OCI-LY7 (cell line): ENCODE data around the gene TMPRSS7. TPM values are rescaled to one million over a fixed set of nuclear protein-coding genes. Genes with fewer than 3 reads are reported as not detected.

Experiments
- BruUV-seq: library from RNA; stranded (reverse); fragments of 400-500 nt; replicated peaks from 2 replicates; lab custom pipeline; 2021; lab: Mats Ljungman, UMichigan
- CTCF ChIA-PET: fragments of 300-600 bp; sonication (Branson Sonifier 250); formaldehyde crosslinking; loops from one replicate; lab custom pipeline; 2022; ENCODE audit warnings: antibody characterized with exemption; ENCODE audit not compliant: unreplicated experiment; lab: Charles Lee
- POLR2A ChIA-PET: fragments of 300-600 bp; sonication (Branson Sonifier 250); formaldehyde crosslinking; loops from one replicate; lab custom pipeline; 2022; ENCODE audit warnings: antibody characterized with exemption; lab: Charles Lee
- DNase-seq: peaks from one replicate; pipeline ENCODE4 v3.0.0-alpha.2; 2015; ENCODE audit warnings: low spot score
- H2AFZ ChIP-seq: fragments of 200-600 bp; sonication (generic), shearing (Covaris generic); 2 replicates; pipeline ENCODE4 v1.6.1; 2014; ENCODE audit warnings: mild to moderate bottlenecking, antibody characterized with exemption, low read length, moderate library complexity
- H3K27ac ChIP-seq: fragments of 200-600 bp; sonication (generic); 2 replicates; pipeline ENCODE4 v1.5.1; 2014; ENCODE audit warnings: mixed run types, low read depth, mild to moderate bottlenecking, moderate library complexity, low read length, inconsistent platforms; ENCODE audit not compliant: poor library complexity, severe bottlenecking
- H3K36me3 ChIP-seq: fragments of 200-600 bp; sonication (generic); 2 replicates; pipeline ENCODE4 v1.6.1; 2014; ENCODE audit warnings: mild to moderate bottlenecking, antibody characterized with exemption, low read length, moderate library complexity, mixed read lengths; ENCODE audit not compliant: insufficient read depth
- H3K4me1 ChIP-seq: fragments of 200-600 bp; sonication (generic); 2 replicates; pipeline ENCODE4 v1.5.1; 2014; ENCODE audit warnings: mild to moderate bottlenecking, low read length; ENCODE audit not compliant: insufficient read depth, poor library complexity, severe bottlenecking
- H3K4me2 ChIP-seq: fragments of 200-600 bp; sonication (generic); 2 replicates; pipeline ENCODE4 v1.6.1; 2014; ENCODE audit warnings: mild to moderate bottlenecking, low read length
- H3K4me3 ChIP-seq: fragments of 200-600 bp; sonication (generic); 2 replicates; pipeline ENCODE4 v1.5.1; 2014; ENCODE audit warnings: mild to moderate bottlenecking, low read depth, low read length; ENCODE audit not compliant: poor library complexity, severe bottlenecking
- H3K79me2 ChIP-seq: fragments of 200-600 bp; sonication (generic); 2 replicates; pipeline ENCODE4 v1.6.1; 2016; ENCODE audit warnings: low read depth, mild to moderate bottlenecking, low read length, moderate library complexity, mixed read lengths; ENCODE audit not compliant: insufficient read depth
- H3K9me2 ChIP-seq: fragments of 200-600 bp; sonication (generic); 2 replicates; pipeline ENCODE4 v1.6.1; 2016; ENCODE audit warnings: mild to moderate bottlenecking, low read length, mixed read lengths; ENCODE audit not compliant: insufficient read depth
- H3K9me3 ChIP-seq: fragments of 200-600 bp; sonication (generic); 2 replicates; pipeline ENCODE4 v1.6.1; 2014; ENCODE audit warnings: mild to moderate bottlenecking, mixed run types, low read length, mixed read lengths
- H4K20me1 ChIP-seq: fragments of 200-600 bp; sonication (generic); 2 replicates; pipeline ENCODE4 v1.6.1; 2014; ENCODE audit warnings: mild to moderate bottlenecking, antibody characterized with exemption, low read length, moderate library complexity, mixed read lengths; ENCODE audit not compliant: insufficient read depth
- EZH2phosphoT487 ChIP-seq: fragments of 200-600 bp; sonication (generic); IDR thresholded peaks from 2 replicates; pipeline ENCODE4 v1.6.1; 2018; ENCODE audit warnings: low read depth, borderline replicate concordance, mild to moderate bottlenecking, mixed run types, antibody characterized with exemption, low read length, moderate library complexity, mixed read lengths
- intact Hi-C: fragments of 100-400 bp; cut with micrococcal nuclease; formaldehyde crosslinking; loops from one replicate; pipeline ENCODE4 v1.10.0; 2022; ENCODE audit not compliant: unreplicated experiment
- total RNA-seq, 2 experiments: library from RNA; depleted of rRNA in 1 of 2; stranded (reverse); fragments of >200 nt in 1 of 2; shearing (Covaris generic) in 1 of 2; gene quantifications; 2 replicates each; pipeline ENCODE4 v1.2.3, GENCODE V29; 2014 to 2022
- TF ChIP-seq, protein P1 (sequence below): fragments of 200-600 bp; sonication (generic); conservative IDR thresholded peaks from 2 replicates; pipeline ENCODE4 v1.5.1; 2014; ENCODE audit warnings: mild to moderate bottlenecking, antibody characterized with exemption, low read length, moderate library complexity, mixed read lengths

The TMPRSS7 gene
- total RNA-seq, 2 experiments from 2014 or later, result not detected

DNA sequence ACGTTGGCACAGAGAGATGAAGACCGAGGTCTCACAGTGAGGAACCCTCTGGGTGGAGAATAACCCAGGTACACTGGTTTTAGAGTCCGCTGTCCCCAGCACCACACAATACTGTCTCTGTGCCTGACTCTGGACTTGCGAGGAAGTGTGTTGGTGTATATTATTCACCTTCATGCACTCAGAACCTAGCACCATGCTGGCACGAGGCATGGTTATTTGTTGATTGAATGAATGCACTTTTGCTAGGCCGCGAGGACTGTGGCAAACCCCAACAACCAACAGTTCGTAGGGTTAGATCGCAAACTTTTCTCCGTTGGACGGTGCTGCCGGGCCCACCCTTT lies 51.2 kb downstream of the TMPRSS7 start:
- ChIA-PET CTCF (no interaction called here), POLR2A (interaction anchor here (0.9 to 2.2 kb wide), 2 partner anchors 7 to 12 kb away, joined by 3 to 7 read pairs; no protein-coding TSS in a partner anchor)
- Histone ChIP-seq H3K27ac (no peak overlapping the region), H3K9me3 (no peaks in the 10 kb centered on the region), H3K79me2 (peaks cover 7% of the 10 kb centered on the region; the same call in 1 of the 2 replicates), H3K4me3 (peak overlapping the region; percentile 74), H4K20me1 (no peaks in the 10 kb centered on the region), H2AFZ (peak overlapping the region; percentile 61; the same call in 1 of the 2 replicates), H3K9me2 (no peaks in the 10 kb centered on the region), H3K36me3 (no peaks in the 10 kb centered on the region), H3K4me1 (peaks cover 41% of the 10 kb centered on the region), H3K4me2 (peak overlapping the region; percentile 93)
- no peak for DNase-seq
- TF ChIP-seq, protein P1, sequence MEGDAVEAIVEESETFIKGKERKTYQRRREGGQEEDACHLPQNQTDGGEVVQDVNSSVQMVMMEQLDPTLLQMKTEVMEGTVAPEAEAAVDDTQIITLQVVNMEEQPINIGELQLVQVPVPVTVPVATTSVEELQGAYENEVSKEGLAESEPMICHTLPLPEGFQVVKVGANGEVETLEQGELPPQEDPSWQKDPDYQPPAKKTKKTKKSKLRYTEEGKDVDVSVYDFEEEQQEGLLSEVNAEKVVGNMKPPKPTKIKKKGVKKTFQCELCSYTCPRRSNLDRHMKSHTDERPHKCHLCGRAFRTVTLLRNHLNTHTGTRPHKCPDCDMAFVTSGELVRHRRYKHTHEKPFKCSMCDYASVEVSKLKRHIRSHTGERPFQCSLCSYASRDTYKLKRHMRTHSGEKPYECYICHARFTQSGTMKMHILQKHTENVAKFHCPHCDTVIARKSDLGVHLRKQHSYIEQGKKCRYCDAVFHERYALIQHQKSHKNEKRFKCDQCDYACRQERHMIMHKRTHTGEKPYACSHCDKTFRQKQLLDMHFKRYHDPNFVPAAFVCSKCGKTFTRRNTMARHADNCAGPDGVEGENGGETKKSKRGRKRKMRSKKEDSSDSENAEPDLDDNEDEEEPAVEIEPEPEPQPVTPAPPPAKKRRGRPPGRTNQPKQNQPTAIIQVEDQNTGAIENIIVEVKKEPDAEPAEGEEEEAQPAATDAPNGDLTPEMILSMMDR, result no peak
- no peak for TF ChIP-seq EZH2phosphoT487
- BruUV-seq, result no TSS peak
- intact Hi-C loops, result no loop called here

DNA sequence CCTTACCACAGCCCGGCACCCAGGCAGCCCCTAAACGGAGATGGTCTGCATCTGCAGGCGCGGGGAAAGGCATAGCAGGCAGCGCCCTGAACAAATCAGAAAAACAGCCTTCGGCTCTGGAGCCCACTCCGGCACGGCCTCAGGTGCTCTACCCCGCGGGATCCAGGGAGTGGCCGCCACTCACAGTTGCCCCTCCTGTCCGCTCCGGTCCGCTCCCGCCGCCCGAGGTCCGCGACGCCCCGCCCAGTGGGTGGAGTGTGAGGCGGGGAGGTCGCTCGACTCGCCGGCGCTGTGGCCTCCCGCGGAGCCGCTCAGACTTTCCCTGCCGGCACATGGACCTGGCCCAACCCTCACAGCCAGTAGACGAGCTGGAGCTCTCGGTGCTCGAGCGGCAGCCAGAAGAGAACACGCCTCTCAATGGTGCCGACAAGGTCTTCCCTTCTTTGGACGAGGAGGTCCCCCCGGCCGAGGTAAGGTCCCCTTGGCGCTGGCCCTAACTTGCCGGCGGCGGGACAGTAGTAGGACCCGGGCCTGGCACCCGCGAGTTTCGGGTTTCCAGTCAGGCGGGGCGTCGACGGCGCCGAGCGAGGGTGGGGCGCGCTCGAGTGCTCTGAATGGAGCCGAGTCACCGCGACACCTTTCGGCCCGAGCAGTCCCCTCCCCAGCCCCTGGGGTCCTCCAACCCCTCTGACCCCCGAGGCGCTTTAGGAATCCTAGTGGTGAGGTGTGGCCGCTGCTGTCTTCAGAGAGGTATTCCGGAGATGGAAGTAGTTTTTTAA lies 51.7 kb downstream of the TMPRSS7 start, which contains the start of gene C3orf52:
Gene C3orf52 (plus strand): TSS at position 314 of the 779 bp plus-strand sequence. CDS start 19 bp downstream, at position 333.
- Histone ChIP-seq H3K36me3 (no peaks in the 10 kb centered on the region), H3K9me3 (no peaks in the 10 kb centered on the region), H3K79me2 (peaks cover 7% of the 10 kb centered on the region; the same call in 1 of the 2 replicates), H3K27ac (no peak within 1 kb of the TSS), H4K20me1 (no peaks in the 10 kb centered on the region), H3K4me1 (peaks cover 47% of the 10 kb centered on the region), H3K4me3 (peak within 1 kb of the TSS; percentile 74), H3K4me2 (peak within 1 kb of the TSS; percentile 93), H2AFZ (peak within 1 kb of the TSS; percentile 61), H3K9me2 (no peaks in the 10 kb centered on the region)
- ChIA-PET POLR2A (interaction anchor here (2.2 kb wide), 1 partner anchor 8 kb away, joined by 7 read pairs; no protein-coding TSS in a partner anchor), CTCF (no interaction called here)
- DNase-seq, result peak; percentile 63
- TSS peak; percentile 52 for BruUV-seq
- intact Hi-C loops, result no loop called here
- no peak for TF ChIP-seq EZH2phosphoT487
- TF ChIP-seq, protein P1, result no peak; the same call in 1 of the 2 replicates
